ENCODE data around the gene CROCC2. TPM values are rescaled to one million over a fixed set of nuclear protein-coding genes. Genes with fewer than 3 reads are reported as not detected.

CROCC2 gene
- total RNA-seq, 1 donor: not detected

DNA sequence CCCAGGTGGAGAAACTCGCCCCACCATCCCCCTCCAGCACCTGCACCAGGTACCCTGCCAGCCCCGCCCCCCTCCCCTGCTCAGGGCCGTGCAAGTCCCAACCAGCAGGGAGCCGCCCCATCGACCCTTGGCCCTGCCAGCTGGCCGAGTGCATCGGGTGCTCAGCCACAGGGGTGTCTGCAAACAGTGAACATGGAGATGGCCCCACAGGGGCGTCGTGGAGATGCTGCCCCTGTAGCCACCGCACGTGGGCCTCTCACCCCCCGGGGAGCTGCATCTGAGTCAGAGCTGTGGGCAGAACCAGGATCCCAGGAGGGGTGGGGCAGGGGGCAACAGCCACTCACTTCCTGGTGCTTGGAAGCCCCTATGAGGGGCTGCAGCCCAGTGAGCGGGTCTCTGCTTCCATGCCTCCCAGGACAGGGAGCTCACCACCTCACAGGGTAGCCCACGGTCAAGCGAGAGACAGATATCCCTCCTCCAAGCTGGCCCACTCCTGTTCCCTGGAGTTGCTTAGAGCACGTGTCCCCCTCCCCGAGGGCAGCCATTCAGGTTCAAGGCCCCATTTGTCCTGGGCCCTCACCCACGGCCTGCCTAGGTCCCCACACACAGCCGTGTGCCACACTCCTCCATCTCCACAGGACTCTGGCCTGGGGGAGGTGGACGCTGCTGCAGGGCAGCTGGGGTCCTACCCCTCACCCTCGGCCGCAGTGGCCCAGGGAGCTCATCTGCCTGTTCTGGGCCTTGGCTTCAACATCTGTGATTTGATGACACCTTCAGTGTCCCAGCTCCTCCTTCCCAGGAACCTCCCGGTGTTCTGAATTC, 9.1 kb upstream of the CROCC2 start:
- no peak for DNase-seq (ENCODE audit: low read depth)
- H3K4me3 ChIP-seq (ENCODE audit: low read depth, low read length): no peak overlapping the region
- TF ChIP-seq, protein P1, sequence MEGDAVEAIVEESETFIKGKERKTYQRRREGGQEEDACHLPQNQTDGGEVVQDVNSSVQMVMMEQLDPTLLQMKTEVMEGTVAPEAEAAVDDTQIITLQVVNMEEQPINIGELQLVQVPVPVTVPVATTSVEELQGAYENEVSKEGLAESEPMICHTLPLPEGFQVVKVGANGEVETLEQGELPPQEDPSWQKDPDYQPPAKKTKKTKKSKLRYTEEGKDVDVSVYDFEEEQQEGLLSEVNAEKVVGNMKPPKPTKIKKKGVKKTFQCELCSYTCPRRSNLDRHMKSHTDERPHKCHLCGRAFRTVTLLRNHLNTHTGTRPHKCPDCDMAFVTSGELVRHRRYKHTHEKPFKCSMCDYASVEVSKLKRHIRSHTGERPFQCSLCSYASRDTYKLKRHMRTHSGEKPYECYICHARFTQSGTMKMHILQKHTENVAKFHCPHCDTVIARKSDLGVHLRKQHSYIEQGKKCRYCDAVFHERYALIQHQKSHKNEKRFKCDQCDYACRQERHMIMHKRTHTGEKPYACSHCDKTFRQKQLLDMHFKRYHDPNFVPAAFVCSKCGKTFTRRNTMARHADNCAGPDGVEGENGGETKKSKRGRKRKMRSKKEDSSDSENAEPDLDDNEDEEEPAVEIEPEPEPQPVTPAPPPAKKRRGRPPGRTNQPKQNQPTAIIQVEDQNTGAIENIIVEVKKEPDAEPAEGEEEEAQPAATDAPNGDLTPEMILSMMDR (IDR thresholded peaks at IDR 0.05; ENCODE audit: insufficient read depth, low read depth, low read length): no peak

DNA sequence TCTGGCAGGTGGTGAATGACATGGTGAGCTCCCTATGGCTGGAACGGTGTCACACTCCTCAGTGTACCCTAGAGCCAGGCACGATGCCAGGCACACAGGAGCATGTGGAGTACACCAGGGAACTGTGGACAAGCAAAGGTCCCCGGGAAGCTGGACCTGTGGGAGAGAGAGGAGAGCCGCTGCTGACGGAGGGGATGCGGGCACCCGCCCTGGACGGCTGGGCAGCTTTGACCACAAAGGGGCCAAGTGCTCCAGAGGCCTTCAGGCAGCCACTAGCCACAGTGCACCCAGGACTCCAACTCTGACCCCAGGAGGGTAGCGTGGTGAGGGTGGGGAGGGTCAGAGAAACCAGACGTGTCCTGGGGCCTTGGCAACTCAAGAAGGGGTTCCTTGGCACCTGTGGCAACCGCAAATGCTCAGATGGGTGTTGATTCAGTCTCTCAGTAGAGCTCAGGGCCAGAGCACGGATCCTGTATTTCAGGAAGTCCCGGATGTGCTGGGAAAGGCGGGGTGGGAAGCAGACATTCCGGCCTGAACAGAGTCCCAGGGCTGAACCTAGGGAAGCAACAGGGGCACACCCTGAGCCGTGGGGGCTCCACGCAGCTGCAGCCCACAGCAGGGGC, 7.9 kb upstream of the CROCC2 start:
- TF ChIP-seq, protein P1 (IDR thresholded peaks at IDR 0.05; ENCODE audit: insufficient read depth, low read depth, low read length): no peak
- DNase-seq (ENCODE audit: low read depth): no peak

DNA sequence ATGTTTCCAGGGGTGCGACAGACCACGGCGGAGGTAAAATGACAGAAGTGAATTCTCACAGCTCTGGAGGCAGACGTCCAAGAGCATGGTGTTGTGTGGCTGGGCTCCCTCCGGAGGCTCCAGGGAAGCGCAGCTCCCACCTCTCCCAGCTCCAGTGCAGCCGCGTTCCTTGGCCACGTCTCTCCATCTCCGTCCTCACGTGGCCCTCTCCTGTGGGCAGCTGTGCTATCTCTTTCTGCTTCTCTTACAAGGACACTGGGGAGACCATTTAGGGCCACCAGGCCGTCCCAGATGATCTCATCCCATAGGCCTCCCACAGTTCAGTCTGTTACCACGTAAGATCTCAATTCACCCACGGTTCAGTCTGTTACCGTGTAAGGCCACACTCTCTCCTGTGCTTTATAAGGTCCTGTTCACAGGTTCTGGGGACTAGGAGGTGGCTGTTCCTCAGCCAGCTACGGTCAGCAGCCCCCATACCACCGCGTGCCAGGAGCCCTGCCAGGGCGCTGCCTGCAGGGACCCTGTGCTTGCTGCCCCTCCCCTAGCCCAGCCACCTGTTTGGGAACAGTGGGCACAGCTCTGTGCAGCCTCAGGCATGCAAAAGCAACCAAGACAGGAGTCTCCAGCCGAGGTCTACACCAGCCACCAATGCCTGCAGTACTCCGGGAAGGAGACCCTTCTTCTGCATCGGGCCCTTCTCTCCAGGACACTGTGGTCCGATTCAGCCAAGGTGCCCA, 7.2 kb upstream of the CROCC2 start:
- DNase-seq (ENCODE audit: low read depth): no peak

More for the DNA sequence above, 7.9 kb upstream of the CROCC2 start:
- no peak overlapping the region for H3K4me3 ChIP-seq (ENCODE audit: low read depth, low read length)

DNA sequence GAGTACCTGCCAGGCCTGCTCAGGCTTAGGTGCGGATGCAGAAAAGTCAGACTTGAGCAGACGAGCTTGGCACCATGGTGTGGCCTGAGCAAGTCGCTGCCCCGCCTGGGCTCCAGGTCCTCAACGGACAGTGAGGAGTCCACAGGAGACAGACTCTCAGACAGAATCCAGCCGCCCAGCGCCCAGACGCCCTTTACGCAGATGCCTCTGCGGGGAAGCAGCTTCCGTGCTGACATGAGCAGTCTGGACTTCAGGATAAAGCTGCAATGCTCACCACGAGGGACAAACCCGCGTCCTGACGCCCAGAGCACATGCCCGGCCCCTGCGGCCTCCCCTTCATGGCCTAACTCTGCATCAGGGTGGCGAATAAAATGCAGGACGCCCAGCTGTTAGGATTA, 6.7 kb upstream of the CROCC2 start:
- DNase-seq (ENCODE audit: low read depth): no peak
- TF ChIP-seq, protein P1 (IDR thresholded peaks at IDR 0.05; ENCODE audit: insufficient read depth, low read depth, low read length): no peak
- H3K4me3 ChIP-seq (ENCODE audit: low read depth, low read length): no peak overlapping the region

More for the DNA sequence above, 7.2 kb upstream of the CROCC2 start:
- TF ChIP-seq, protein P1 (IDR thresholded peaks at IDR 0.05; ENCODE audit: insufficient read depth, low read depth, low read length): no peak
- H3K4me3 ChIP-seq (ENCODE audit: low read depth, low read length): no peak overlapping the region

DNA sequence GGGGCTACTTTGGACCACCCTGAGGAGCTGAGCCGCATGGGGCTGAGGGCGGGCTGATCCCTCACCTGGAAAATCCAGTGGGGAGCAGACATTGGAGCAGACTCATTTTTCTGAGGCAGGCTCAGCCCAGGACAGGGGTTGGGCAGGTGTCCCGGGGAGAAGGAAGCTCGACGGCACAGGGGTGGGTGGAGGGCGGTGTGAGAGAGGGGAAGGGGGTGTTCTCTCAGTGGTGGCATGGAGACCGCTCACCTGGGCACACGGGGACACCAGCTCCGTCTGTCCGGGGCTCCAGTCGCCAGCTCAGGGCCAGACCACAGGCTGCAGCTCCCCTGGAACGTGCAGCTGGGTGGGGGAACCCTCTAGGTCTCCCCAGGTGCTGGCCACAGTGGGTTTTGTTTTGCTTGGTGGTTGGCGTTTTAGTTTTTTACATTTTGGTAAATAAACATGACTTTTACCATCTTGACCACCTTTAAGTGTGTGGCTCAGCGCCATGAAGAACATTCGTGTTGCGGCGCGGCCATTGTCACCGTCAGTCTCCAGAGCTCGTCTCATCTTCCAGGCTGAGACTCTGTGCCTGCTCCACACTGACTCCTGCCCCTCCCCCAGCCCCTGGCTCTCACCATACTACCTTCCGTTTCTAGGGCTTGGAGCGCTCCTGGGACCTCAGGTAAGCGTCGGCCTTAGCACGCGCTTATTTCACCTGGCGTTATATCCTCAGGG, 5.8 kb upstream of the CROCC2 start:
- DNase-seq (ENCODE audit: low read depth): no peak
- H3K4me3 ChIP-seq (ENCODE audit: low read depth, low read length): no peak overlapping the region
- TF ChIP-seq, protein P1 (IDR thresholded peaks at IDR 0.05; ENCODE audit: insufficient read depth, low read depth, low read length): no peak

DNA sequence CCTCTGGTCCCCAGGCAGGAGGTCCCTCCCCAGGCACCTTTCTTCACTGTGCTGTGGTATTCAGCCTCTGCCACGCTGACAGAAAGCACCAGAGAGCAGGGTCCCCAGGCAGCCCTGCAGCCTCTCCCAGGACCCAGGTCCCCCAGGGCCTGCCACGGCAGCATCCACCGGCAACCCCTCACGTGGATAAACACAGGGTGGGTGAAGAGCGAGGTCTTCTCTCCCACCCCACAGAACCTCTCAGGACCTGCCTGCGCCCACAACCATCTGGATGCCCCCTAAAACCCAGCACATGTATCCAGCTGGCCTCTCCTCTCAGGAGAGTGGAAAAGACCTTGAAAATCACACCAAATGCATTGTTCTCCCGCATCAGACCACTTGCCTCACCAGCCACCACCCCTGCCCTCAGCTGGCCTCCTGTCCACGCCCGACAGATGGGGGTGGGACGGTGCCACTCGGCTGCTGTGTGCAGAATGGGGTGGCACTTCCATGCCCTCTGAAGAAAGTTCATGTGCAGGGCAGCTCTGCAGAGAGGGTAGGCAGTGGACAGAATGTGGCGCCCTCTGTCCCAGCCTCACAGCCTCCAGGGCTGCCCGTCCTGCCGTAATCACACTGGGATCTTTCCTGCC, 4.0 kb upstream of the CROCC2 start:
- DNase-seq (ENCODE audit: low read depth): no peak
- TF ChIP-seq, protein P1 (IDR thresholded peaks at IDR 0.05; ENCODE audit: insufficient read depth, low read depth, low read length): no peak
- no peak overlapping the region for H3K4me3 ChIP-seq (ENCODE audit: low read depth, low read length)
